RCC 7860 (cell line): ENCODE measurements around the gene IGFBP1.

Experiments used
- DNase-seq: peaks from one replicate; pipeline ENCODE4 v3.0.0-alpha.2; 2015; ENCODE audit warnings: low spot score
- FAIRE-seq: peaks from 2 replicates; lab custom pipeline; 2012; peaks lifted over from hg19 to GRCh38; lab: Jason Lieb, UNC

Gene IGFBP1

DNA sequence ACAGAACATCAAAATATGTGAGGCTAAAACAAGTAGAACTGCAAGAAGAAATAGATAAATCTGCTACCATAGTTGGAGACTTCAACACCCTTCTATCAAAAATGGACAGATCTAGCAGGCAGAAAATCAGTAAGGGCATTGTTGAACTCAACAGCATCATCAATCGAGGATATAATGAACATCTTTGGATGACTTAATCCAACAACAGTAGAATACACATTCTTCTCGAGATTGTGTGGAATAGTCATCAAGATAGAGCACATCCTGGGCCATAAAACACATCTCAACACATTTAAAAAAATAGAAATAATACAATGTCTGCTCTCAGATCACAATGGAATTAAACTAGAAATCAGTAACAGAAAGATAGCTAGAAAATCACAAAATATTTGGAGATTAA, 9.9 kb downstream of the IGFBP1 start:
- FAIRE-seq: no peak
- no peak for DNase-seq

- FAIRE-seq (no peak), DNase-seq (no peak)
Measured at GRCh38 chr7:45901566-45901965, 13.3 kb downstream of the IGFBP1 start.

- DNase-seq (no peak), FAIRE-seq (no peak)
Measured at GRCh38 chr7:45902820-45903219, 14.5 kb downstream of the IGFBP1 start.

- DNase-seq (no peak), FAIRE-seq (no peak)
Measured at GRCh38 chr7:45909561-45909960, 21.3 kb downstream of the IGFBP1 start.

DNA sequence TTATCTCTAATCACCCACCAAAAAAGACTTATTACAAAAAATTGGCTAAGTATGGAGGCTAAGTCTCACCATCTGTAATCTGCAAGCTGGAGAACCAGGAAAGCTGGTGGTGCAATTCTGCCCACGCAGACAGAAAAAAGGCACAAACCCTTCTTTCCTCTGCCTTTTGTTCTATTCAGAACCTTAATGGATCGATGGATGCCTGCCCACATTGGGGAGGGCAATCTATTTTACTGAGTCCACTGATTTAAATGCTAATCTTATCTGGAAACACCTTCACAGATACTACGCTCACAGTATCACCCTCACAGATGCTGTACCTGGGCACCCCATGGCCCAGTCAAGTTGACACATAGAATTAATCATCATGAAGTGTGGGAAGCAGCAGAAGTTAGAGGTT, 22.6 kb downstream of the IGFBP1 start:
- DNase-seq (no peak), FAIRE-seq (no peak)

DNA sequence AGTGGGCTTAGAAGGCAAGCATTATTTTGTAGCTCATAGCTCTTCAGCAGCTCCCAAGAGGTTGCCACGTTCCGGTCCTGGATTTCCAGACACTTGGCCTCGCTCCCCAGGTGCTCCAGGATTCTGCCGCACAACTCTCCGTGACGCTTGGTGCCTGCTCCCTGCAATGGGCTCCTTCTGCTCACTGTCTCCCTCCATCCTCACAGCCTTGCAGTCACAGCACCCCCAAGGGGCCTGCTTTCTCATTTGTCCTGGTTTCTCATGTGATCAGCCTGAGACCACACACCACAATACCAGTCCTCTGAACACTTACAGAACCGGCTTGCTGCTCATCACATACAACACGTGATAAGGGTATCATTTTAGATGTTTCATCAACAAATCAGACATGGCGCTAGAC, 23.0 kb downstream of the IGFBP1 start:
- FAIRE-seq (no peak), DNase-seq (no peak)

GRCh38 chr7:45912972-45913371, 24.7 kb downstream of the IGFBP1 start:
- FAIRE-seq: no peak
- no peak for DNase-seq

- FAIRE-seq: no peak
- no peak for DNase-seq
Measured at GRCh38 chr7:45914911-45915310, 26.6 kb downstream of the IGFBP1 start.

DNA sequence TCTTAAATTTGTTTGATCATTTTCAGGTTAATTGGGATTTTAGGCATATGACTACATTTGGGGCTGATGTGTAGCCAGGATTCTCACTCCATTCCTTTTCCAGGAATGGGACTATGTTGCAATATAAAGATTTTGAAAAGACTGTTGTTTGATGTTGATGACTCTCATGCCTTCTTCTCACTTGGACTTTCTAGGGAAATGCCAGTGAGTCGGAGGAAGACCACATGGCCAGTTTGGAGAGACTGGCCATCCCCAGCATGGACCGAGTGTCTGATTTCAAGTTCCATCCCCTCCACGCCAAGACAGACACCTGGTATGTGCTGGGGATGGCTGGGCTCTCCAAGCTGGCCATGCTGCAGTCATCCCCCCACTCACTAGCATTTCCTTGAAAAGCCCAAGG, 27.3 kb downstream of the IGFBP1 start:
- DNase-seq (no peak), FAIRE-seq (no peak)

GRCh38 chr7:45917064-45917463, 28.8 kb downstream of the IGFBP1 start:
- DNase-seq (no peak), FAIRE-seq (no peak)

DNA sequence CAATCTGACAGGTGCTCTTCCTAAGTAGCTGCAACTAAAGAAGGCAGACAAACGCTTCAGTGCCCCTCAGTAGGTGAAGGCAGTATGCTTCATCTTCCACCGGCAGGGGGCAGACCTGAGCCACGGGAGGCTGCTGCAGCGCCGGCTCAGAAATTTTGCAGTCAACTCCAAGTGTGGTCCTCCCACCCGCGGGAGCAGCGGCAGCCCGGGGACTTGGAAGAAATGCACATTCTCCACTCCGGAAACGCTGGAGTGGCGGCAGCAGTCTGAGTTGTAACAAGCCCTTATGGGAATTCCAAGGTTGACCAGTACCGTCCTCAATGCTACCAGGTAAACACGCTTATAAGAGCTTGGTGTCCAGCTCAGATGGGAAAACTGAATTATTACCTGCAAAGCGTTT, 29.4 kb downstream of the IGFBP1 start:
- DNase-seq (peak; percentile 81), FAIRE-seq (peak; percentile 69)

DNA sequence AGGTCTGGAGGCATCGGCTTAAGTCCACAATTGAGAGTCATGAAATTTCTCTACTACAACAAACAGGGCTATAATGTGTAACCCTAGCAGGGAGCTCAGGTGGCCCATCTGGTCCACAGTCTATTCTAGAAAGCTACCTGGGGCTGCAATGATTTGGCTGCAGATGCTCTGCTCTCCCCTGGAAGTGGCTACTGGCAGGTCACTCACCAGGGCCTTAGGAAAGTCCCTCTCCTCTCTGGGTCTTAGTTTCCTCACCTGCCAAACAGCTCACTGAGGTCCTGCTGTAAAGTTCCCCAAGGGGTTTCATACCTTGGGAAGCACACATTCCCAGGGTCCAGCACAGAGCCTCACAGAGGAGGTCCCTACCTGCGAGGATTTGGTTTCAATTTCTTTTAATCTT, 30.3 kb downstream of the IGFBP1 start:
- DNase-seq: no peak
- FAIRE-seq: no peak

DNA sequence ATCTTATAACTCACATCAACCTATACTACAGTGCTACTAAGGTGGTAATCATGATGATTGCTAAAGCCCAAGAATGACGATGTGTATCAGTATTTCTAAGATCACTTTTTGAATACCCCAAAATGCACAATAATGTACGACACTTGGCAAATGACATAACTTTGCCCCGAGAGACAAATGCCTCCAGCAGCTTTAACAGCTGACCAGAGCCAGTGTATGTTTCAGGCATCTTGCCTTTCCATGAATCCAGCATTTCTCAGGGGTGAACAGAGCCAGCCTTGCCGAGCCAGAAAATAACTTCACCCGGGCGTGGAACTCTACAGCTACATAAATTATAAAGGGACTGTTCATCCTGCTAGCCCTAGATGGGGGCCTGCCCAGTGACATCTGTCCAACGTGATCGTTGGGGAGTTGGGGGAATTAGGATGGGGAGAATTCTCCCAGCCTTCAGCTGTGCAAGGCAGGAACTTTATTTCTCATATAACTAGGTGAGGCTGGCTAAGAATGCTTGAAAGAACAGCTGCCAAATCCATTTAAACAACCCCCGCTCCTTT, 31.0 kb downstream of the IGFBP1 start:
- no peak for DNase-seq
- no peak for FAIRE-seq

DNA sequence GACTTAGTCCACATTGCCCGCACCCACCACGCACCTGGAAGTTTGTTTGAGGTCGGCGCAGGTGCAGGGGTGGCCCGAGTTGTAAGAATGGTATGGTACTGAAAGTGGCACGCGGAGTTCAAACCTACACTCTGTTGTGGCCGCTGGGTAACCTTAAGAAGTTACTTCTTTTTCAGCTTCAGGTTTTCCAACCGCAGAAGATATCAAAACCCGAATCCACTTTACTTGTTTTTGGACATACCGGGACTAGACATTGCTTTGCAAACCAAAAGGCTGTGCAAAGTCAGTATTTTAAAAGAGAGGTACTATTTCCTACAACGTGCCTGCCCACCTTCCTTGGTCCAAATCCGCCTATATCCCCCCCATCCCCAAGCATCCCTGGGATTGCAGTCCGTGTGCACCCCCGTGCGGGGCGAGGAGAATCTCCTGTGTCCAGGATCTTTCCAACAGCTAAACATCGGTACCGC, 31.7 kb downstream of the IGFBP1 start:
- no peak for DNase-seq
- FAIRE-seq: no peak

GRCh38 chr7:45920502-45921380, 32.5 kb downstream of the IGFBP1 start, which contains the start of gene IGFBP3:
Gene IGFBP3, minus strand, starts transcription at chr7:45921272. Its CDS starts 132 bp downstream, at chr7:45921140.
- DNase-seq (peak; percentile 56), FAIRE-seq (no peak)

DNA sequence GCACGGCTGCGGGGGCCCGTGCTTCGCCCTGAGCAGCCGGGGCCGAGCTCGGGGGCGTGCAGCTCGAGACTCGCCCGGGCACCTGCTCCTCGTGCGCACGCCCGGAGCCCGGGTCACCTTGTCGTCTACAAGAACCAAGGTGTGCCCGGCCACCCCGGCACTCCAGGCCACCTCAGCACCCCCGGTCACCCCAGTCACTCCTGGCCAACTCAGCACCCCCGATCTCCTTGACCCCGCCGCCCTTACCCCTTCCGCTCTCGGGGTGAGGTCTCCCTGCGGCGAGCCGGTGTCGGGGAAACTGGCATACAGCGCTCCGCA, 33.1 kb downstream of the IGFBP1 start:
- FAIRE-seq (no peak), DNase-seq (no peak)

DNA sequence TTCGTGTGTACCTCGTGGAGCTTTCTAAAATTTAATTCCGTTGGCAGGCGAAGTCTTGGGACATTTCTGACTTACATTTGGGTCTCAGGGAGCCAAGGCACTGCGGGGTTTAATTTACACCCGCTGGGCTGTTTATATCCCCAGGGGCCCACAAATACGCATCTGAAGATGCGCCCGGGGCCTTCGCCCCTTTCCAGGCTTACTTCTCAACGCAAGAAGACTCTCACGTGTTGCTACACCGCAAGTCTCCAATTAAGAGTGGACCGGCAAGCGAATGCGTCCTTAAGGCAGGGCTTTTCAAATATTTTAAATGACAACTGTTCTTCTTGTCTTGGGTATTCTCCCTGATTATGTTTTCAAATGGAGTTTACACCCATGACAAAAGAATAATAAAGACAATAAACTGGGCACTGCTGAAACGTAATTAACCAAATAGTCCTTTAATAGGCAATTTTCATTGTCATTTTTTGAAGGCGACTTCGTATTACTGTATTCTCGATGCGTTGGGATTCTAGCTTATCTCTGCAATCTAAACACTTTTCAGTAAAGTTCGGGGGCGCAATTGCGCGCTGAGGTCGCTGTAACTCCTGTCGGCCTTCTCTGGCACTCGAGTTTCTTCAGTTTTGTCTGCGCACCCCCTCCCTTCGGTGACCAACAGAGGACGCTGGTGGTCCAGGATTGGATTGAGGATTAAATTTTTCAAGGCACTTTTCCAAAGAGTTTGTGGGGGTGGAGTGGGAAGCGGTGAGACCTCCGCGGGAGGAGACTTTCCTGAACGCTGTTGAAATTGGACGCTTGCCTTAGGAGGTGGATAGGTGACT, 33.6 kb downstream of the IGFBP1 start:
- peak; percentile 65 for FAIRE-seq
- peak; percentile 69 for DNase-seq

- DNase-seq (no peak), FAIRE-seq (no peak)
Measured at GRCh38 chr7:45922810-45923209, 34.5 kb downstream of the IGFBP1 start.

DNA sequence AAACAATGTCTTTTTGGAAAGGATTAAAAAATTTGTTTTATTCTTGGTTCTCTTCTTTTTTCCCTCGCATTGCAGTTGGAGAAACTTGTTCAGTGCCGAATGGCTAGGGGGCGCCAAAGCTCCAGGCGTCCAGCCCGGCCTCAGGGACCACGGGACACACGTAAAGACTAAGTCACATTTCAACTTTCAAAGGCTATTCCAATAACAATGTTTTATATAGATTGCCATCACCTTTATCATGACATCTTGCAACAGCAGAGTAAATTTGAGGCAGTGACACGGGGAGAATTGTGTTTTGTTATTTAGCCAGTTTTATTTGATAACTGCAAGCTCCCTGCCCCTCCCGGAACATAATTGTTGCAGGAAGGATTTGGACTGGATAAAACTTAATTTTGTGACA, 35.0 kb downstream of the IGFBP1 start:
- FAIRE-seq: peak; percentile 79
- DNase-seq: peak; percentile 72

DNA sequence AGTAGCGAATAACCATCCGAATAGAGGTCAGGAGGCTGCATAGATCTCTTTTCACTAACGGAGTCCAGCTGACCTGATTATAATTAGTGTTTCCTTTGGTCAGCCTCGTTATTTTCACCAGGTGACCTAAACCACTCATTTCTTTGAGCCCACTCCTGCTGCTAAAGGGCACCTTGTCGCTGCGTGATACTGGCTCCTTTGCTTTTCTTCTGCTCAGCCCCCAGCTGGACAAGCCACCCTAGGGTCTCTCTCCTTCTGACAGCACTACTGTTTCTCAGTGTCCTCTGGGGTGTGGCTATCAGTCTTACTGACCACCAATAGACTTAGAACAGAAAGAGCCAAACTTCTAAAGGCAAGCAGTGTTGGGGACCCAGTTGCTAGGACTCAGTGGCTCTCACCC, 35.5 kb downstream of the IGFBP1 start:
- DNase-seq: no peak

GRCh38 chr7:45924283-45924682, 36.0 kb downstream of the IGFBP1 start:
- FAIRE-seq: peak; percentile 96
- DNase-seq: peak; percentile 96

More for the DNA sequence above, 35.5 kb downstream of the IGFBP1 start:
- FAIRE-seq: no peak

GRCh38 chr7:45927721-45928120, 39.4 kb downstream of the IGFBP1 start:
- no peak for FAIRE-seq
- no peak for DNase-seq
